ENCODE measurements around the gene GALNT4. TPM values are rescaled to one million over a fixed set of nuclear protein-coding genes. Genes with fewer than 3 reads are reported as not detected.

GALNT4 gene
- total RNA-seq, 1 experiment from 2014 or later, result 2.8 TPM

- no peak overlapping the region for H3K4me3 ChIP-seq (replicated peaks in 1 of 2; ENCODE audit: low read depth in 1 of 2, low read length in 2 of 2)
- intact Hi-C loops (cut with micrococcal nuclease), result no loop called here
- BruUV-seq (replicated peaks), result no TSS peak
Observed at GRCh38 chr12:89523393-89523792, 1.2 kb downstream of the GALNT4 start.

More at GRCh38 chr12:89523393-89523792, 1.2 kb downstream of the GALNT4 start:
- ChIA-PET CTCF (interaction anchor here (1.0 kb wide), 1 partner anchor 503 kb away, joined by 3 read pairs; no protein-coding TSS in a partner anchor), RAD21 (ENCODE audit: low non-redundant PET in 1 of 2, low total read pairs in 2 of 2, uncharacterized antibody in 2 of 2, unreplicated experiment in 2 of 2) (no interaction called here), POLR2A (no interaction called here)
- no peak for TF ChIP-seq ZFX (IDR thresholded peaks at IDR 0.05)
- no peak for TF ChIP-seq SP1 (IDR thresholded peaks at IDR 0.05; ENCODE audit: low read depth)
- TF ChIP-seq ATF3 (IDR thresholded peaks at IDR 0.05), result no peak
- TF ChIP-seq EZH2phosphoT487 (IDR thresholded peaks at IDR 0.05; ENCODE audit: borderline replicate concordance), result no peak
- no peak for TF ChIP-seq MAX (IDR thresholded peaks at IDR 0.05)
- TF ChIP-seq ZBTB33 (IDR thresholded peaks at IDR 0.05; ENCODE audit: extremely low read depth, insufficient replicate concordance, low read length), result no peak
- TF ChIP-seq JUND (IDR thresholded peaks at IDR 0.05), result no peak
- TF ChIP-seq CTCF (IDR thresholded peaks at IDR 0.05 in 2 of 3, conservative IDR thresholded peaks at IDR 0.05 in 1 of 3; ENCODE audit: borderline replicate concordance in 1 of 3, insufficient read depth in 1 of 3, low read depth in 2 of 3, low read length in 2 of 3), result no peak
- no peak for TF ChIP-seq TCF7L2 (IDR thresholded peaks at IDR 0.05; ENCODE audit: borderline replicate concordance, extremely low read depth, insufficient read depth, insufficient read length)
- no peak for TF ChIP-seq ELF1 (IDR thresholded peaks at IDR 0.05; ENCODE audit: borderline replicate concordance, low read depth)
- no peak for TF ChIP-seq RAD21 (IDR thresholded peaks at IDR 0.05; ENCODE audit: low read depth)
- no peak for TF ChIP-seq ZNF274 (IDR thresholded peaks at IDR 0.05; ENCODE audit: low read depth, low read length)
- no peak for TF ChIP-seq CEBPB (IDR thresholded peaks at IDR 0.05; ENCODE audit: low read depth)
- TF ChIP-seq SRF (IDR thresholded peaks at IDR 0.05; ENCODE audit: low read depth), result no peak
- no peak for TF ChIP-seq POLR2A (IDR thresholded peaks at IDR 0.05; ENCODE audit: borderline replicate concordance, extremely low read depth, insufficient read depth, insufficient read length)
- TF ChIP-seq EGR1 (IDR thresholded peaks at IDR 0.05; ENCODE audit: low read depth), result no peak
- TF ChIP-seq FOSL1 (IDR thresholded peaks at IDR 0.05; ENCODE audit: low read depth), result no peak
- TF ChIP-seq REST (IDR thresholded peaks at IDR 0.05; ENCODE audit: low read depth), result no peak
- Histone ChIP-seq H3K9me3 (ENCODE audit: control insufficient read depth in 1 of 2, insufficient read depth in 1 of 2, low read depth in 1 of 2, low read length in 2 of 2) (no peaks in the 10 kb centered on the region), H3K9ac (ENCODE audit: low read length) (no peak overlapping the region), H3K36me3 (ENCODE audit: control insufficient read depth in 1 of 2, insufficient read depth in 2 of 2, low read length in 2 of 2) (peaks cover 0 to 2% of the 10 kb centered on the region in 2 experiments; a peak in 2 of 4 replicates), H3K4me1 (ENCODE audit: control insufficient read depth in 1 of 2, insufficient read depth in 2 of 2, low read length in 2 of 2) (peaks cover 4 to 17% of the 10 kb centered on the region in 2 experiments; a peak in 3 of 4 replicates), H3K27ac (ENCODE audit: low read depth, low read length) (no peak overlapping the region), H3K9me2 (ENCODE audit: insufficient read depth) (no peaks in the 10 kb centered on the region), H4K20me1 (ENCODE audit: insufficient read depth) (no peaks in the 10 kb centered on the region), H3K27me3 (ENCODE audit: insufficient read depth, low read length) (no peaks in the 10 kb centered on the region), H2AFZ (ENCODE audit: low read depth, low read length, poor library complexity, severe bottlenecking) (no peak overlapping the region), H3K79me2 (ENCODE audit: insufficient read depth, low read length) (peaks cover 30% of the 10 kb centered on the region), H3K4me2 (ENCODE audit: low read length) (no peak overlapping the region)
- no peak for ATAC-seq
- DNase-seq (ENCODE audit: low read depth, low spot score), result no peak
